HCT116 (cell line): ENCODE results near the gene CLCN3. TPM values are rescaled to one million over a fixed set of nuclear protein-coding genes. Genes with fewer than 3 reads are reported as not detected.

ENCODE experiments used
- ATAC-seq: fragments of 200-7000 bp; cut with Tn5 transposase; 2 replicates; pipeline ENCODE4 v1.9.1; 2020; ENCODE audit warnings: mild to moderate bottlenecking, moderate library complexity
- BruUV-seq: library from RNA; stranded (reverse); fragments of 400-500 nt; replicated peaks from 2 replicates; lab custom pipeline; 2021; lab: Mats Ljungman, UMichigan
- CTCF ChIA-PET: fragments of 300-600 bp; sonication (Branson Sonifier 250); formaldehyde crosslinking; loops from one replicate; lab custom pipeline; 2021; ENCODE audit warnings: antibody characterized with exemption; lab: Charles Lee
- POLR2A ChIA-PET: fragments of 300-600, 350-600 bp; sonication (Branson Sonifier 250); formaldehyde crosslinking; loops from one replicate; lab custom pipeline; 2021; ENCODE audit warnings: antibody characterized with exemption; lab: Charles Lee
- RAD21 ChIA-PET, 2 experiments: fragments of 300-600 bp; sonication (Branson Sonifier 250); formaldehyde crosslinking; loops; one replicate each; lab custom pipeline; 2023; ENCODE audit warnings: low total read pairs in 2 of 2; ENCODE audit not compliant: uncharacterized antibody in 2 of 2, unreplicated experiment in 2 of 2, low non-redundant PET in 1 of 2; lab: Charles Lee
- DNase-seq: peaks from one replicate; pipeline ENCODE4 v3.0.0-alpha.2; 2010; ENCODE audit warnings: low read depth, low spot score
- H2AFZ ChIP-seq: fragments of 200-600 bp; shearing (Covaris generic), sonication (generic); 2 replicates; pipeline ENCODE4 v1.6.1; 2017; ENCODE audit warnings: low read depth, mixed run types, mixed read lengths, antibody characterized with exemption, low read length; ENCODE audit not compliant: poor library complexity, severe bottlenecking
- H3K27ac ChIP-seq: 2 replicates; pipeline ENCODE4 v1.5.1; 2012; ENCODE audit warnings: low read depth, low read length
- H3K27me3 ChIP-seq: fragments of 200-600 bp; sonication (generic); 2 replicates; pipeline ENCODE4 v1.6.1; 2016; ENCODE audit warnings: mixed run types, low read length, mixed read lengths; ENCODE audit not compliant: insufficient read depth
- H3K36me3 ChIP-seq, 2 experiments: fragments of 200-500 bp in 1 of 2; fragments of 200-600 bp in 1 of 2; sonication (Bioruptor generic) in 1 of 2; sonication (generic) in 1 of 2; 2 replicates each; pipeline versions ENCODE4 v1.5.1 to v1.6.1; 2014 to 2016; ENCODE audit warnings: low read length in 2 of 2, inconsistent platforms in 1 of 2, mixed read lengths in 1 of 2, mixed run types in 1 of 2; ENCODE audit not compliant: insufficient read depth in 2 of 2, control insufficient read depth in 1 of 2
- H3K4me1 ChIP-seq, 2 experiments: fragments of 200-600 bp in 1 of 2; sonication (generic) in 1 of 2; 2 replicates each; pipeline versions ENCODE4 v1.5.1 to v1.6.1; 2012 to 2017; ENCODE audit warnings: low read length in 2 of 2, inconsistent platforms in 1 of 2, mild to moderate bottlenecking in 1 of 2, mixed read lengths in 1 of 2, mixed run types in 1 of 2, moderate library complexity in 1 of 2; ENCODE audit not compliant: insufficient read depth in 2 of 2, control insufficient read depth in 1 of 2
- H3K4me2 ChIP-seq: fragments of 200-600 bp; sonication (generic); 2 replicates; pipeline ENCODE4 v1.6.1; 2017; ENCODE audit warnings: mixed run types, low read length, mixed read lengths
- H3K4me3 ChIP-seq, 2 experiments: fragments of 200-600 bp in 1 of 2; sonication (generic) in 1 of 2; replicated peaks in 1 of 2; 2 replicates each; pipeline ENCODE4 v1.5.1; 2011 to 2016; ENCODE audit warnings: low read length in 2 of 2, control low read depth in 1 of 2, low read depth in 1 of 2, mild to moderate bottlenecking in 1 of 2, mixed read lengths in 1 of 2, mixed run types in 1 of 2
- H3K79me2 ChIP-seq: fragments of 200-600 bp; sonication (generic); 2 replicates; pipeline ENCODE4 v1.6.1; 2017; ENCODE audit warnings: mild to moderate bottlenecking, mixed run types, low read length, moderate library complexity, mixed read lengths; ENCODE audit not compliant: insufficient read depth
- H3K9ac ChIP-seq: fragments of 200-600 bp; sonication (generic); 2 replicates; pipeline ENCODE4 v1.6.1; 2016; ENCODE audit warnings: low read length, mixed read lengths
- H3K9me2 ChIP-seq: fragments of 200-600 bp; sonication (generic), shearing (Covaris generic); 2 replicates; pipeline ENCODE4 v1.6.1; 2017; ENCODE audit warnings: mixed run types, mild to moderate bottlenecking, moderate library complexity; ENCODE audit not compliant: insufficient read depth
- H3K9me3 ChIP-seq, 2 experiments: fragments of 200-500 bp in 1 of 2; fragments of 200-600 bp in 1 of 2; sonication (Bioruptor generic) in 1 of 2; sonication (generic) in 1 of 2; 2 replicates each; pipeline ENCODE4 v1.6.1; 2014 to 2017; ENCODE audit warnings: low read length in 2 of 2, mixed read lengths in 2 of 2, inconsistent platforms in 1 of 2, low read depth in 1 of 2, mild to moderate bottlenecking in 1 of 2, mixed run types in 1 of 2, moderate library complexity in 1 of 2; ENCODE audit not compliant: control insufficient read depth in 1 of 2, insufficient read depth in 1 of 2
- H4K20me1 ChIP-seq: fragments of 200-600 bp; sonication (generic), shearing (Covaris generic); 2 replicates; pipeline ENCODE4 v1.6.1; 2017; ENCODE audit warnings: mixed run types, mild to moderate bottlenecking, moderate library complexity; ENCODE audit not compliant: insufficient read depth
- ATF3 ChIP-seq: IDR thresholded peaks from 2 replicates; pipeline ENCODE4 v1.6.1; 2012
- CBX3 ChIP-seq: IDR thresholded peaks from 2 replicates; pipeline ENCODE4 v1.6.1; 2012; ENCODE audit warnings: low read depth
- EGR1 ChIP-seq: IDR thresholded peaks from 2 replicates; pipeline ENCODE4 v1.6.1; 2012; ENCODE audit warnings: low read depth
- ELF1 ChIP-seq: IDR thresholded peaks from 2 replicates; pipeline ENCODE4 v1.6.1; 2012; ENCODE audit warnings: low read depth, borderline replicate concordance
- EZH2 ChIP-seq: fragments of 200-600 bp; sonication (generic); IDR thresholded peaks from 2 replicates; pipeline ENCODE4 v1.6.1; 2017; ENCODE audit warnings: antibody characterized with exemption, mixed run types
- EZH2phosphoT487 ChIP-seq: fragments of 200-600 bp; IDR thresholded peaks from 2 replicates; pipeline ENCODE4 v1.6.1; 2018; ENCODE audit warnings: antibody characterized with exemption, borderline replicate concordance
- FOSL1 ChIP-seq: IDR thresholded peaks from 2 replicates; pipeline ENCODE4 v1.6.1; 2012; ENCODE audit warnings: low read depth
- JUND ChIP-seq: IDR thresholded peaks from 2 replicates; pipeline ENCODE4 v1.6.1; 2012
- MAX ChIP-seq: IDR thresholded peaks from 2 replicates; pipeline ENCODE4 v1.6.1; 2012
- POLR2AphosphoS5 ChIP-seq: IDR thresholded peaks from 2 replicates; pipeline ENCODE4 v1.6.1; 2011; ENCODE audit warnings: mild to moderate bottlenecking, low read depth, low read length, moderate library complexity
- RAD21 ChIP-seq: IDR thresholded peaks from 2 replicates; pipeline ENCODE4 v1.6.1; 2012; ENCODE audit warnings: low read depth, mild to moderate bottlenecking
- SIN3A ChIP-seq: IDR thresholded peaks from 2 replicates; pipeline ENCODE4 v1.6.1; 2012; ENCODE audit warnings: low read depth
- SP1 ChIP-seq: IDR thresholded peaks from 2 replicates; pipeline ENCODE4 v1.6.1; 2012; ENCODE audit warnings: low read depth
- TCF7L2 ChIP-seq: IDR thresholded peaks from 2 replicates; pipeline ENCODE4 v1.7.0; 2011; ENCODE audit warnings: borderline replicate concordance, inconsistent platforms; ENCODE audit not compliant: insufficient read depth, insufficient read length; ENCODE audit errors: extremely low read depth
- YY1 ChIP-seq: IDR thresholded peaks from 2 replicates; pipeline ENCODE4 v1.6.1; 2011; ENCODE audit warnings: low read length, low read depth, moderate library complexity, mild to moderate bottlenecking; ENCODE audit not compliant: insufficient replicate concordance; ENCODE audit errors: extremely low read depth
- intact Hi-C: fragments of 100-400 bp; cut with micrococcal nuclease; formaldehyde crosslinking; loops from 2 replicates; pipeline ENCODE4 v1.10.0; 2022
- total RNA-seq: library from RNA; stranded (reverse); gene quantifications from one replicate; pipeline ENCODE4 v1.2.1, GENCODE V29; 2021; ENCODE audit not compliant: unreplicated experiment
- TF ChIP-seq, protein P1 (sequence below): IDR thresholded peaks from 2 replicates; pipeline ENCODE4 v1.6.1; 2012; ENCODE audit warnings: low read depth
- TF ChIP-seq, protein P2 (sequence below), 3 experiments: fragments of 200-600 bp in 1 of 3; sonication (generic) in 1 of 3; IDR thresholded peaks in 2 of 3; conservative IDR thresholded peaks in 1 of 3; 2 replicates each; pipeline ENCODE4 v1.5.1; 2012 to 2017; ENCODE audit warnings: low read depth in 2 of 3, low read length in 2 of 3, antibody characterized with exemption in 1 of 3, borderline replicate concordance in 1 of 3, control low read depth in 1 of 3, mild to moderate bottlenecking in 1 of 3, mixed read lengths in 1 of 3, mixed run types in 1 of 3, moderate library complexity in 1 of 3; ENCODE audit not compliant: insufficient read depth in 1 of 3

Gene CLCN3
- total RNA-seq, 1 experiment from 2014 or later, result 60.4 TPM

- no peak overlapping the region for H2AFZ ChIP-seq
- H3K27me3 ChIP-seq, result no peaks in the 10 kb centered on the region
- no peak overlapping the region for H3K27ac ChIP-seq
- no peaks in the 10 kb centered on the region for H3K4me1 ChIP-seq
- no peak overlapping the region for H3K4me3 ChIP-seq
- no peak overlapping the region for H3K4me2 ChIP-seq
- intact Hi-C loops, result no loop called here
- no peaks in the 10 kb centered on the region for H3K9me3 ChIP-seq
- no peak for TF ChIP-seq CBX3
- TF ChIP-seq TCF7L2, result no peak
- no peak for TF ChIP-seq EGR1
- TF ChIP-seq EZH2, result no peak
- no peak for TF ChIP-seq YY1
- TF ChIP-seq MAX, result no peak
- TF ChIP-seq ATF3, result no peak
- TF ChIP-seq ELF1, result no peak
- no peak for TF ChIP-seq JUND
- TF ChIP-seq SP1, result no peak
- TF ChIP-seq FOSL1, result no peak
- TF ChIP-seq RAD21, result no peak
- no peak for TF ChIP-seq EZH2phosphoT487
- TF ChIP-seq, protein P1, sequence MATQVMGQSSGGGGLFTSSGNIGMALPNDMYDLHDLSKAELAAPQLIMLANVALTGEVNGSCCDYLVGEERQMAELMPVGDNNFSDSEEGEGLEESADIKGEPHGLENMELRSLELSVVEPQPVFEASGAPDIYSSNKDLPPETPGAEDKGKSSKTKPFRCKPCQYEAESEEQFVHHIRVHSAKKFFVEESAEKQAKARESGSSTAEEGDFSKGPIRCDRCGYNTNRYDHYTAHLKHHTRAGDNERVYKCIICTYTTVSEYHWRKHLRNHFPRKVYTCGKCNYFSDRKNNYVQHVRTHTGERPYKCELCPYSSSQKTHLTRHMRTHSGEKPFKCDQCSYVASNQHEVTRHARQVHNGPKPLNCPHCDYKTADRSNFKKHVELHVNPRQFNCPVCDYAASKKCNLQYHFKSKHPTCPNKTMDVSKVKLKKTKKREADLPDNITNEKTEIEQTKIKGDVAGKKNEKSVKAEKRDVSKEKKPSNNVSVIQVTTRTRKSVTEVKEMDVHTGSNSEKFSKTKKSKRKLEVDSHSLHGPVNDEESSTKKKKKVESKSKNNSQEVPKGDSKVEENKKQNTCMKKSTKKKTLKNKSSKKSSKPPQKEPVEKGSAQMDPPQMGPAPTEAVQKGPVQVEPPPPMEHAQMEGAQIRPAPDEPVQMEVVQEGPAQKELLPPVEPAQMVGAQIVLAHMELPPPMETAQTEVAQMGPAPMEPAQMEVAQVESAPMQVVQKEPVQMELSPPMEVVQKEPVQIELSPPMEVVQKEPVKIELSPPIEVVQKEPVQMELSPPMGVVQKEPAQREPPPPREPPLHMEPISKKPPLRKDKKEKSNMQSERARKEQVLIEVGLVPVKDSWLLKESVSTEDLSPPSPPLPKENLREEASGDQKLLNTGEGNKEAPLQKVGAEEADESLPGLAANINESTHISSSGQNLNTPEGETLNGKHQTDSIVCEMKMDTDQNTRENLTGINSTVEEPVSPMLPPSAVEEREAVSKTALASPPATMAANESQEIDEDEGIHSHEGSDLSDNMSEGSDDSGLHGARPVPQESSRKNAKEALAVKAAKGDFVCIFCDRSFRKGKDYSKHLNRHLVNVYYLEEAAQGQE, result no peak
- TF ChIP-seq POLR2AphosphoS5, result no peak
- no peak for TF ChIP-seq SIN3A
- TF ChIP-seq, protein P2, sequence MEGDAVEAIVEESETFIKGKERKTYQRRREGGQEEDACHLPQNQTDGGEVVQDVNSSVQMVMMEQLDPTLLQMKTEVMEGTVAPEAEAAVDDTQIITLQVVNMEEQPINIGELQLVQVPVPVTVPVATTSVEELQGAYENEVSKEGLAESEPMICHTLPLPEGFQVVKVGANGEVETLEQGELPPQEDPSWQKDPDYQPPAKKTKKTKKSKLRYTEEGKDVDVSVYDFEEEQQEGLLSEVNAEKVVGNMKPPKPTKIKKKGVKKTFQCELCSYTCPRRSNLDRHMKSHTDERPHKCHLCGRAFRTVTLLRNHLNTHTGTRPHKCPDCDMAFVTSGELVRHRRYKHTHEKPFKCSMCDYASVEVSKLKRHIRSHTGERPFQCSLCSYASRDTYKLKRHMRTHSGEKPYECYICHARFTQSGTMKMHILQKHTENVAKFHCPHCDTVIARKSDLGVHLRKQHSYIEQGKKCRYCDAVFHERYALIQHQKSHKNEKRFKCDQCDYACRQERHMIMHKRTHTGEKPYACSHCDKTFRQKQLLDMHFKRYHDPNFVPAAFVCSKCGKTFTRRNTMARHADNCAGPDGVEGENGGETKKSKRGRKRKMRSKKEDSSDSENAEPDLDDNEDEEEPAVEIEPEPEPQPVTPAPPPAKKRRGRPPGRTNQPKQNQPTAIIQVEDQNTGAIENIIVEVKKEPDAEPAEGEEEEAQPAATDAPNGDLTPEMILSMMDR (IDR thresholded peaks at IDR 0.05 in 2 of 3, conservative IDR thresholded peaks at IDR 0.05 in 1 of 3; ENCODE audit: borderline replicate concordance in 1 of 3, insufficient read depth in 1 of 3, low read depth in 2 of 3, low read length in 2 of 3), result no peak
- no peaks in the 10 kb centered on the region for H3K9me2 ChIP-seq
- no peak for DNase-seq
- H3K79me2 ChIP-seq, result peaks cover 17% of the 10 kb centered on the region
- BruUV-seq, result no TSS peak
- peaks cover 0 to 4% of the 10 kb centered on the region in 2 experiments; a peak in 1 of 4 replicates for H3K36me3 ChIP-seq
- no peak for ATAC-seq
- H3K9ac ChIP-seq, result no peak overlapping the region
- POLR2A ChIA-PET, result no interaction called here
- RAD21 ChIA-PET, result no interaction called here
- CTCF ChIA-PET, result no interaction called here
- H4K20me1 ChIP-seq, result no peaks in the 10 kb centered on the region
Measured at GRCh38 chr4:169645627-169646026, 25.2 kb downstream of the CLCN3 start.
